Hepatocyte (in vitro differentiated cells): Measurements from ENCODE around the gene SLC29A3. TPM values are rescaled to one million over a fixed set of nuclear protein-coding genes. Genes with fewer than 3 reads are reported as not detected.

Experiments used
- DNase-seq: peaks from one replicate; pipeline ENCODE4 v3.0.0-alpha.2; 2016; ENCODE audit warnings: low spot score
- H2AFZ ChIP-seq: fragments of 200-600 bp; sonication (generic); 2 replicates; pipeline ENCODE4 v1.6.0; 2016; ENCODE audit warnings: antibody characterized with exemption, mild to moderate bottlenecking
- H3K27ac ChIP-seq: fragments of 200-600 bp; sonication (generic); 2 replicates; pipeline ENCODE4 v1.5.1; 2016; ENCODE audit warnings: mild to moderate bottlenecking
- H3K27me3 ChIP-seq: fragments of 200-600 bp; sonication (generic); 2 replicates; pipeline ENCODE4 v1.6.1; 2016
- H3K36me3 ChIP-seq: fragments of 200-600 bp; sonication (generic); replicated peaks from 2 replicates; pipeline ENCODE4 v1.5.1; 2016; ENCODE audit warnings: low read depth; ENCODE audit not compliant: insufficient read depth
- H3K4me1 ChIP-seq: fragments of 200-600 bp; sonication (generic); 2 replicates; pipeline ENCODE4 v1.5.1; 2016; ENCODE audit warnings: mild to moderate bottlenecking, moderate library complexity; ENCODE audit not compliant: insufficient read depth
- H3K4me2 ChIP-seq: fragments of 200-600 bp; sonication (generic); 2 replicates; pipeline ENCODE4 v1.6.0; 2016
- H3K4me3 ChIP-seq: fragments of 200-600 bp; sonication (generic); 2 replicates; pipeline ENCODE4 v1.5.1; 2016; ENCODE audit warnings: mild to moderate bottlenecking
- H3K79me2 ChIP-seq: fragments of 200-600 bp; sonication (generic); 2 replicates; pipeline ENCODE4 v1.6.0; 2017; ENCODE audit warnings: mild to moderate bottlenecking
- H3K9me2 ChIP-seq: fragments of 200-600 bp; sonication (generic); replicated peaks from 2 replicates; pipeline ENCODE4 v1.6.0; 2017; ENCODE audit warnings: mild to moderate bottlenecking; ENCODE audit not compliant: insufficient read depth
- H3K9me3 ChIP-seq: fragments of 200-600 bp; sonication (generic); 2 replicates; pipeline ENCODE4 v1.5.1; 2016; ENCODE audit warnings: low read depth, mild to moderate bottlenecking
- H4K20me1 ChIP-seq: fragments of 200-600 bp; sonication (generic); 2 replicates; pipeline ENCODE4 v1.6.0; 2016; ENCODE audit warnings: mild to moderate bottlenecking; ENCODE audit not compliant: insufficient read depth, poor library complexity, severe bottlenecking
- EZH2 ChIP-seq: fragments of 200-600 bp; sonication (generic); IDR thresholded peaks from 2 replicates; pipeline ENCODE4 v1.6.1; 2016; ENCODE audit warnings: antibody characterized with exemption, mild to moderate bottlenecking, borderline replicate concordance
- EZH2phosphoT487 ChIP-seq: fragments of 200-600 bp; sonication (generic); IDR thresholded peaks from one replicate; pipeline ENCODE4 v1.6.1; 2018; ENCODE audit warnings: antibody characterized with exemption, mild to moderate bottlenecking, low read depth, moderate library complexity; ENCODE audit not compliant: unreplicated experiment, severe bottlenecking
- WGBS: methylation state at CpG from one replicate; pipeline ENCODE4 v1.1.6; 2016; ENCODE audit warnings: low lambda C conversion rate; ENCODE audit errors: missing lambda C conversion rate; 5-methylcytosine and 5-hydroxymethylcytosine counted together
- polyA plus RNA-seq: library from polyadenylated mRNA; unstranded; fragments of >200 nt; fragmentation: Nextera tagmentation; extraction: Ambion mirVana; gene quantifications from 2 replicates; pipeline ENCODE4 v1.2.1, GENCODE V29; 2016
- total RNA-seq: library from RNA; depleted of rRNA; stranded (reverse); fragments of >200 nt; gene quantifications from 2 replicates; pipeline ENCODE4 v1.2.3, GENCODE V29; 2014
- TF ChIP-seq, protein P1 (sequence below): fragments of 200-600 bp; sonication (generic); IDR thresholded peaks from 2 replicates; pipeline ENCODE4 v1.5.1; 2016; ENCODE audit warnings: antibody characterized with exemption, mild to moderate bottlenecking; ENCODE audit not compliant: poor library complexity

Gene SLC29A3
- total and polyA plus RNA-seq, 2 experiments from 2014 or later: 8.4 to 12.0 TPM

DNA sequence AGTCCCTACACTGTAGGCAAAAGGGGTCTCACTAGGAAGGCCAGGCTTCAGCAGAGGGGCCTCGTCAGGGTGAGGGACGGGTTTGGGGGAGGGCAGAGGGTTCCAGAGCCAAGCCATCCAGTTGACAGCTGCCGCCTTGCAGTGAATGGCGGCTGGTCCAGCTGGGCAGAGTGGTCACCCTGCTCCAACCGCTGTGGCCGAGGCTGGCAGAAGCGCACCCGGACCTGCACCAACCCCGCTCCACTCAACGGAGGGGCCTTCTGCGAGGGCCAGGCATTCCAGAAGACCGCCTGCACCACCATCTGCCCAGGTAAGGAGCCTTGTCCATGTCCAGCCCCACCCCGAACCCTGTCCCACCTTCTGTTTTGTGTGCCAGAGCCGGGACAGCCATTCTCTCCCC is 31.6 kb upstream of the SLC29A3 start:
- no peak for TF ChIP-seq EZH2phosphoT487
- no peak for TF ChIP-seq EZH2
- TF ChIP-seq, protein P1, sequence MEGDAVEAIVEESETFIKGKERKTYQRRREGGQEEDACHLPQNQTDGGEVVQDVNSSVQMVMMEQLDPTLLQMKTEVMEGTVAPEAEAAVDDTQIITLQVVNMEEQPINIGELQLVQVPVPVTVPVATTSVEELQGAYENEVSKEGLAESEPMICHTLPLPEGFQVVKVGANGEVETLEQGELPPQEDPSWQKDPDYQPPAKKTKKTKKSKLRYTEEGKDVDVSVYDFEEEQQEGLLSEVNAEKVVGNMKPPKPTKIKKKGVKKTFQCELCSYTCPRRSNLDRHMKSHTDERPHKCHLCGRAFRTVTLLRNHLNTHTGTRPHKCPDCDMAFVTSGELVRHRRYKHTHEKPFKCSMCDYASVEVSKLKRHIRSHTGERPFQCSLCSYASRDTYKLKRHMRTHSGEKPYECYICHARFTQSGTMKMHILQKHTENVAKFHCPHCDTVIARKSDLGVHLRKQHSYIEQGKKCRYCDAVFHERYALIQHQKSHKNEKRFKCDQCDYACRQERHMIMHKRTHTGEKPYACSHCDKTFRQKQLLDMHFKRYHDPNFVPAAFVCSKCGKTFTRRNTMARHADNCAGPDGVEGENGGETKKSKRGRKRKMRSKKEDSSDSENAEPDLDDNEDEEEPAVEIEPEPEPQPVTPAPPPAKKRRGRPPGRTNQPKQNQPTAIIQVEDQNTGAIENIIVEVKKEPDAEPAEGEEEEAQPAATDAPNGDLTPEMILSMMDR: no peak
- WGBS: 89% methylated on average over 10 of the region's 14 CpGs

DNA sequence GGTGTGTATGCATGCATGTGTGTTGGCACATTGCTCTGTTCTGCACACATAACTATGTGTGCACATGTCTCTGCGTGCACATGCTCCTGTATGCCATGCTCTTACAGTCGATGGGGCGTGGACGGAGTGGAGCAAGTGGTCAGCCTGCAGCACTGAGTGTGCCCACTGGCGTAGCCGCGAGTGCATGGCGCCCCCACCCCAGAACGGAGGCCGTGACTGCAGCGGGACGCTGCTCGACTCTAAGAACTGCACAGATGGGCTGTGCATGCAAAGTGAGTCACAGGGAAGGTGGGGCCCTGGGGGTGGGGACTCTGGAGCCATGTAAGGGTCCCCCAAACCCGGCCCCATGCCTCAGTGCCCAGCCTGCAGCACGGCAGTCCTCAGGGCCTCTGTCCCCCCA is 30.6 kb upstream of the SLC29A3 start:
- no peak overlapping the region for H3K4me2 ChIP-seq
- TF ChIP-seq EZH2phosphoT487: no peak
- TF ChIP-seq, protein P1: no peak
- TF ChIP-seq EZH2: no peak
- H4K20me1 ChIP-seq: no peaks in the 10 kb centered on the region
- H3K36me3 ChIP-seq: no peaks in the 10 kb centered on the region
- H3K4me3 ChIP-seq: no peak overlapping the region
- 96% methylated on average over 14 of the region's 15 CpGs for WGBS
- peaks cover 8% of the 10 kb centered on the region for H3K4me1 ChIP-seq
- no peak overlapping the region for H2AFZ ChIP-seq
- no peaks in the 10 kb centered on the region for H3K9me2 ChIP-seq
- H3K9me3 ChIP-seq: no peaks in the 10 kb centered on the region
- DNase-seq: no peak
- no peaks in the 10 kb centered on the region for H3K27me3 ChIP-seq
- no peaks in the 10 kb centered on the region for H3K79me2 ChIP-seq
- no peak overlapping the region for H3K27ac ChIP-seq

More for the DNA sequence above, 31.6 kb upstream of the SLC29A3 start:
- Histone ChIP-seq H4K20me1 (no peaks in the 10 kb centered on the region), H3K4me3 (no peak overlapping the region), H3K9me3 (no peaks in the 10 kb centered on the region), H3K4me2 (no peak overlapping the region), H2AFZ (no peak overlapping the region), H3K79me2 (no peaks in the 10 kb centered on the region), H3K36me3 (no peaks in the 10 kb centered on the region), H3K9me2 (no peaks in the 10 kb centered on the region), H3K4me1 (peaks cover 8% of the 10 kb centered on the region), H3K27ac (no peak overlapping the region), H3K27me3 (no peaks in the 10 kb centered on the region)
- no peak for DNase-seq

DNA sequence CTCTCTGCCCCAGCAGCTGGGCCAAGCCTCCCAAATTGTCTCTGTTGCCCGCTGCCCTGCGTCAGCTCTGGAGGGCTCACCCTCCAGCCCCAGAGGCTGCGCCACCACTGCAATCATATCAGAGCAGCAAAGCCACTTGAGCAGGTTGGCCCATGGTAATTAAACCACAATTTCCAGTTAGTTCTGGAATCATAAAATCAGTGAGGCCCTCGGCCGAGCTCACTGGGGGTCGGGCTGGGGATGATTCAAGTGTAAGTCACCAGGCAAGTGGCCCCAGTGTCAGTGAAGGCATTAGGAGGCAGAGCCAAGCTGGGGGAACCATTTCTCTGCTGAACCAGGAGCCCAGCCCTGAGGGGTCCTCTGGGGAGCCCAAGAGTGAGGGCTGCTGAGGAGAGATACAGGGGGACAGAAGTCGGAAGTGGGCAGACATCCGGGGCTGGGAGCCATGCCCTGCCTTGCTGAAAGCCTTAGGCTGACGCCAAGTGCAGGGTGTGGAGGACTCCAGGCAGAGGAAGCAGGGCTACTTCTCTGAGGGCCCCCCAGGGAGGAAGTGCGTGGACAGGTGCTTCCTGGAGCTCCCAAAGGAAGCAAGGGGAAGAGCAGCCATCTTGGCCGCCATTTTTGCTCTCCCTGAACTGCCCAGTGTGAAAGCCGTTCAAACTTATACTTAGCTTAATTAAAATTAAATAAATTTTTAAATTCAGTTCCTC is 29.5 kb upstream of the SLC29A3 start:
- H3K4me1 ChIP-seq: peaks cover 8% of the 10 kb centered on the region
- WGBS: 86% methylated on average over 12 of the region's 12 CpGs
- no peaks in the 10 kb centered on the region for H3K27me3 ChIP-seq
- H3K79me2 ChIP-seq: no peaks in the 10 kb centered on the region
- H3K36me3 ChIP-seq: no peaks in the 10 kb centered on the region
- no peak overlapping the region for H3K4me2 ChIP-seq
- no peaks in the 10 kb centered on the region for H3K9me2 ChIP-seq
- H3K9me3 ChIP-seq: no peaks in the 10 kb centered on the region
- TF ChIP-seq, protein P1: no peak
- TF ChIP-seq EZH2phosphoT487 (no peak), EZH2 (no peak)
- no peaks in the 10 kb centered on the region for H4K20me1 ChIP-seq
- DNase-seq: no peak
- no peak overlapping the region for H2AFZ ChIP-seq
- H3K4me3 ChIP-seq: no peak overlapping the region
- H3K27ac ChIP-seq: no peak overlapping the region
